ENCODE results near the gene CRYBB2. TPM values are rescaled to one million over a fixed set of nuclear protein-coding genes. Genes with fewer than 3 reads are reported as not detected.

Gene CRYBB2
- total RNA-seq, 1 donor from 2014 or later, result not detected

GRCh38 chr22:25183949-25184619 lies 35.4 kb upstream of the CRYBB2 start:
- Mint-ChIP-seq H3K27ac (no peak overlapping the region), H3K36me3 (ENCODE audit: low read depth) (peaks cover 12% of the 10 kb centered on the region), H3K4me3 (ENCODE audit: low read depth) (no peak overlapping the region), H3K9me3 (peaks cover 8% of the 10 kb centered on the region), H3K4me1 (ENCODE audit: low read depth) (no peaks in the 10 kb centered on the region), H3K27me3 (ENCODE audit: low read depth) (no peaks in the 10 kb centered on the region)
- DNase-seq (ENCODE audit: low spot score), result no peak
- intact Hi-C loops (cut with micrococcal nuclease), result no loop called here

GRCh38 chr22:25186140-25186539 lies 33.3 kb upstream of the CRYBB2 start:
- Mint-ChIP-seq H3K4me3 (ENCODE audit: low read depth) (no peak overlapping the region), H3K4me1 (ENCODE audit: low read depth) (no peaks in the 10 kb centered on the region)
- intact Hi-C loops (cut with micrococcal nuclease), result no loop called here

GRCh38 chr22:25187469-25187868 lies 32.0 kb upstream of the CRYBB2 start:
- no peaks in the 10 kb centered on the region for H3K9me3 Mint-ChIP-seq
- no peak overlapping the region for H3K27ac Mint-ChIP-seq
- no peaks in the 10 kb centered on the region for H3K27me3 Mint-ChIP-seq (ENCODE audit: low read depth)
- DNase-seq (ENCODE audit: low spot score), result no peak
- intact Hi-C loops (cut with micrococcal nuclease), result no loop called here
- H3K4me3 Mint-ChIP-seq (ENCODE audit: low read depth), result no peak overlapping the region
- no peaks in the 10 kb centered on the region for H3K4me1 Mint-ChIP-seq (ENCODE audit: low read depth)
- H3K36me3 Mint-ChIP-seq (ENCODE audit: low read depth), result peaks cover under 1% of the 10 kb centered on the region

More at GRCh38 chr22:25186140-25186539, 33.3 kb upstream of the CRYBB2 start:
- no peak for DNase-seq (ENCODE audit: low spot score)
- H3K36me3 Mint-ChIP-seq (ENCODE audit: low read depth), result peaks cover 4% of the 10 kb centered on the region
- no peaks in the 10 kb centered on the region for H3K27me3 Mint-ChIP-seq (ENCODE audit: low read depth)
- no peaks in the 10 kb centered on the region for H3K9me3 Mint-ChIP-seq
- H3K27ac Mint-ChIP-seq, result no peak overlapping the region

GRCh38 chr22:25192406-25192805 lies 27.0 kb upstream of the CRYBB2 start:
- no peak overlapping the region for H3K27ac Mint-ChIP-seq
- no peak overlapping the region for H3K4me3 Mint-ChIP-seq (ENCODE audit: low read depth)
- H3K4me1 Mint-ChIP-seq (ENCODE audit: low read depth), result no peaks in the 10 kb centered on the region
- H3K36me3 Mint-ChIP-seq (ENCODE audit: low read depth), result no peaks in the 10 kb centered on the region
- no peaks in the 10 kb centered on the region for H3K9me3 Mint-ChIP-seq
- intact Hi-C loops (cut with micrococcal nuclease), result no loop called here
- no peaks in the 10 kb centered on the region for H3K27me3 Mint-ChIP-seq (ENCODE audit: low read depth)
- DNase-seq (ENCODE audit: low spot score), result no peak

GRCh38 chr22:25193130-25193529 lies 26.3 kb upstream of the CRYBB2 start:
- no peak overlapping the region for H3K4me3 Mint-ChIP-seq (ENCODE audit: low read depth)
- no peaks in the 10 kb centered on the region for H3K27me3 Mint-ChIP-seq (ENCODE audit: low read depth)
- no peaks in the 10 kb centered on the region for H3K9me3 Mint-ChIP-seq
- H3K4me1 Mint-ChIP-seq (ENCODE audit: low read depth), result no peaks in the 10 kb centered on the region
- no peaks in the 10 kb centered on the region for H3K36me3 Mint-ChIP-seq (ENCODE audit: low read depth)
- H3K27ac Mint-ChIP-seq, result no peak overlapping the region
- intact Hi-C loops (cut with micrococcal nuclease), result no loop called here
- DNase-seq (ENCODE audit: low spot score), result no peak

GRCh38 chr22:25193548-25193947 lies 25.9 kb upstream of the CRYBB2 start:
- Mint-ChIP-seq H3K27ac (no peak overlapping the region), H3K36me3 (ENCODE audit: low read depth) (no peaks in the 10 kb centered on the region), H3K4me3 (ENCODE audit: low read depth) (no peak overlapping the region), H3K9me3 (no peaks in the 10 kb centered on the region), H3K27me3 (ENCODE audit: low read depth) (no peaks in the 10 kb centered on the region), H3K4me1 (ENCODE audit: low read depth) (no peaks in the 10 kb centered on the region)
- intact Hi-C loops (cut with micrococcal nuclease), result no loop called here
- DNase-seq (ENCODE audit: low spot score), result no peak

- no peak overlapping the region for H3K4me3 Mint-ChIP-seq (ENCODE audit: low read depth)
- intact Hi-C loops (cut with micrococcal nuclease), result no loop called here
- no peaks in the 10 kb centered on the region for H3K4me1 Mint-ChIP-seq (ENCODE audit: low read depth)
- no peaks in the 10 kb centered on the region for H3K36me3 Mint-ChIP-seq (ENCODE audit: low read depth)
- H3K27me3 Mint-ChIP-seq (ENCODE audit: low read depth), result no peaks in the 10 kb centered on the region
- no peak overlapping the region for H3K27ac Mint-ChIP-seq
- no peaks in the 10 kb centered on the region for H3K9me3 Mint-ChIP-seq
- no peak for DNase-seq (ENCODE audit: low spot score)
Measured at GRCh38 chr22:25196326-25196725, 23.1 kb upstream of the CRYBB2 start.

- intact Hi-C loops (cut with micrococcal nuclease), result no loop called here
- Mint-ChIP-seq H3K27me3 (ENCODE audit: low read depth) (no peaks in the 10 kb centered on the region), H3K27ac (no peak overlapping the region), H3K9me3 (no peaks in the 10 kb centered on the region), H3K36me3 (ENCODE audit: low read depth) (no peaks in the 10 kb centered on the region), H3K4me1 (ENCODE audit: low read depth) (peaks cover 4% of the 10 kb centered on the region), H3K4me3 (ENCODE audit: low read depth) (no peak overlapping the region)
- DNase-seq (ENCODE audit: low spot score), result no peak
Measured at GRCh38 chr22:25197340-25197739, 22.1 kb upstream of the CRYBB2 start.

GRCh38 chr22:25199731-25200520 lies 19.5 kb upstream of the CRYBB2 start, which contains the start of gene CRYBB3:
Gene CRYBB3 (plus strand): TSS chr22:25199858. CDS start chr22:25201397, 1,539 bp downstream.
- Mint-ChIP-seq H3K27ac (no peak within 1 kb of the TSS), H3K4me1 (ENCODE audit: low read depth) (peaks cover 4% of the 10 kb centered on the region), H3K9me3 (no peaks in the 10 kb centered on the region), H3K4me3 (ENCODE audit: low read depth) (no peak within 1 kb of the TSS), H3K27me3 (ENCODE audit: low read depth) (no peaks in the 10 kb centered on the region), H3K36me3 (ENCODE audit: low read depth) (no peaks in the 10 kb centered on the region)
- intact Hi-C loops (cut with micrococcal nuclease), result no loop called here
- no peak for DNase-seq (ENCODE audit: low spot score)

GRCh38 chr22:25200967-25201366 lies 18.5 kb upstream of the CRYBB2 start:
- H3K27ac Mint-ChIP-seq, result no peak overlapping the region
- no peak overlapping the region for H3K4me3 Mint-ChIP-seq (ENCODE audit: low read depth)

GRCh38 chr22:25201557-25202273 lies 17.7 kb upstream of the CRYBB2 start:
- intact Hi-C loops (cut with micrococcal nuclease), result no loop called here
- DNase-seq (ENCODE audit: low spot score), result no peak

More at GRCh38 chr22:25200967-25201366, 18.5 kb upstream of the CRYBB2 start:
- peaks cover 4% of the 10 kb centered on the region for H3K4me1 Mint-ChIP-seq (ENCODE audit: low read depth)
- no peaks in the 10 kb centered on the region for H3K36me3 Mint-ChIP-seq (ENCODE audit: low read depth)
- no peaks in the 10 kb centered on the region for H3K9me3 Mint-ChIP-seq
- DNase-seq (ENCODE audit: low spot score), result no peak
- intact Hi-C loops (cut with micrococcal nuclease), result no loop called here
- H3K27me3 Mint-ChIP-seq (ENCODE audit: low read depth), result no peaks in the 10 kb centered on the region

GRCh38 chr22:25202290-25202921 lies 17.0 kb upstream of the CRYBB2 start:
- Mint-ChIP-seq H3K27me3 (ENCODE audit: low read depth) (no peaks in the 10 kb centered on the region), H3K4me3 (ENCODE audit: low read depth) (no peak overlapping the region), H3K27ac (no peak overlapping the region), H3K36me3 (ENCODE audit: low read depth) (no peaks in the 10 kb centered on the region), H3K9me3 (no peaks in the 10 kb centered on the region), H3K4me1 (ENCODE audit: low read depth) (peaks cover 4% of the 10 kb centered on the region)
- DNase-seq (ENCODE audit: low spot score), result peak; percentile 38
- intact Hi-C loops (cut with micrococcal nuclease), result no loop called here

More at GRCh38 chr22:25201557-25202273, 17.7 kb upstream of the CRYBB2 start:
- H3K4me1 Mint-ChIP-seq (ENCODE audit: low read depth), result peaks cover 4% of the 10 kb centered on the region
- H3K27me3 Mint-ChIP-seq (ENCODE audit: low read depth), result no peaks in the 10 kb centered on the region
- no peaks in the 10 kb centered on the region for H3K36me3 Mint-ChIP-seq (ENCODE audit: low read depth)
- H3K27ac Mint-ChIP-seq, result no peak overlapping the region
- no peaks in the 10 kb centered on the region for H3K9me3 Mint-ChIP-seq
- H3K4me3 Mint-ChIP-seq (ENCODE audit: low read depth), result no peak overlapping the region
